ENCODE measurements around the gene SECISBP2. TPM values are rescaled to one million over a fixed set of nuclear protein-coding genes. Genes with fewer than 3 reads are reported as not detected.

SECISBP2 gene
- total and polyA plus RNA-seq, 9 donors, result 31.2 to 87.6 (median 51.1) TPM

- no peak overlapping the region for H3K4me3 ChIP-seq
- no peaks in the 10 kb centered on the region for H3K36me3 ChIP-seq
- no peaks in the 10 kb centered on the region for H3K4me1 ChIP-seq (ENCODE audit: insufficient read depth)
- intact Hi-C loops (cut with DNase I), result no loop called here
- peaks cover 0 to 4% of the 10 kb centered on the region in 2 donors for H3K9me3 ChIP-seq
- TF ChIP-seq EP300 (IDR thresholded peaks at IDR 0.05), result no peak
- no peak for TF ChIP-seq CTCF (IDR thresholded peaks at IDR 0.05)
- TF ChIP-seq POLR2A (IDR thresholded peaks at IDR 0.05), result no peak
- no peaks in the 10 kb centered on the region for H3K27me3 ChIP-seq
- no peak overlapping the region for H3K27ac ChIP-seq
- whole genome bisulfite sequencing, 3 donors, result 87 to 99% (median 98%) methylated on average over 2 of the region's 2 CpGs
- DNase-seq, result no peak
Observed at GRCh38 chr9:89277043-89277442, 41.3 kb upstream of the SECISBP2 start.

- Histone ChIP-seq H3K27me3 (no peaks in the 10 kb centered on the region), H3K36me3 (no peaks in the 10 kb centered on the region), H3K4me3 (no peak overlapping the region), H3K9me3 (peaks cover 0 to 4% of the 10 kb centered on the region in 2 donors), H3K4me1 (ENCODE audit: insufficient read depth) (no peaks in the 10 kb centered on the region), H3K27ac (no peak overlapping the region)
- intact Hi-C loops (cut with DNase I), result no loop called here
- no peak for DNase-seq
- TF ChIP-seq CTCF (IDR thresholded peaks at IDR 0.05) (no peak), EP300 (IDR thresholded peaks at IDR 0.05) (no peak), POLR2A (IDR thresholded peaks at IDR 0.05) (no peak)
Observed at GRCh38 chr9:89277454-89277853, 40.8 kb upstream of the SECISBP2 start.

- Histone ChIP-seq H3K4me3 (no peak overlapping the region), H3K36me3 (no peaks in the 10 kb centered on the region), H3K27me3 (no peaks in the 10 kb centered on the region), H3K9me3 (peaks cover 0 to 4% of the 10 kb centered on the region in 2 donors), H3K27ac (no peak overlapping the region), H3K4me1 (ENCODE audit: insufficient read depth) (no peaks in the 10 kb centered on the region)
- WGBS, 3 donors, result 85 to 100% (median 99%) methylated on average over 2 of the region's 2 CpGs
- intact Hi-C loops (cut with DNase I), result no loop called here
- no peak for DNase-seq
- TF ChIP-seq EP300 (IDR thresholded peaks at IDR 0.05) (no peak), POLR2A (IDR thresholded peaks at IDR 0.05) (no peak), CTCF (IDR thresholded peaks at IDR 0.05) (no peak)
Observed at GRCh38 chr9:89278551-89278950, 39.7 kb upstream of the SECISBP2 start.

- Histone ChIP-seq H3K27ac (no peak overlapping the region), H3K36me3 (no peaks in the 10 kb centered on the region), H3K9me3 (peaks cover 0 to 2% of the 10 kb centered on the region in 2 donors), H3K27me3 (no peaks in the 10 kb centered on the region), H3K4me1 (ENCODE audit: insufficient read depth) (no peaks in the 10 kb centered on the region), H3K4me3 (no peak overlapping the region)
- WGBS, 3 donors, result 67 to 72% (median 68%) methylated on average over 5 of the region's 5 CpGs
- intact Hi-C loops (cut with DNase I), result no loop called here
- no peak for TF ChIP-seq CTCF (IDR thresholded peaks at IDR 0.05)
- no peak for TF ChIP-seq EP300 (IDR thresholded peaks at IDR 0.05)
- no peak for TF ChIP-seq POLR2A (IDR thresholded peaks at IDR 0.05)
- no peak for DNase-seq
Observed at GRCh38 chr9:89278997-89279739, 39.1 kb upstream of the SECISBP2 start.

All from ovary (tissue), 9 donors.